Medulla oblongata (tissue), 1 donor: Measurements from ENCODE around the gene AK3.
A peak's percentile ranks its signal among the peaks of the same experiment; 100 is the strongest.

Source experiments
- DNase-seq: peaks from one replicate; pipeline ENCODE4 v3.0.0-alpha.2; 2015; ENCODE audit errors: extremely low spot score

The AK3 gene

DNA sequence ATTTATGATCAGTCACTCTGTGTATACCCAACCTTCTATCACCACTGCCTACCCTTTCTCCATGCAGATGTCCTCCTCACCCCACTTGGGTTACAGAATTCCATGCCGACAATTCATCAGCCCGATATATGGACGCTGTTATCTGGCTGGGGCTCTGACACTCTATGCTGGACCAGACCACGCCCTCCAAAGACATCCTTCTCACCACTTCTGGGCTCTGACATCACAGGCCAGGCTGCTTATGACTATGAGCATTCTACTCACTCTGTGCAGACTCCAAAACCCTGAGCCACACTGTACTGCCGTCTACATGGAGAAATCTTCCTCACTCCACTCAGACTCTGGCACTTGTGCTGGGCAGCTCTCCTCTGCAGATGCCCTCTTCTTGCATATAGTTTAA lies 7.6 kb upstream of the AK3 start:
- no peak for DNase-seq

DNA sequence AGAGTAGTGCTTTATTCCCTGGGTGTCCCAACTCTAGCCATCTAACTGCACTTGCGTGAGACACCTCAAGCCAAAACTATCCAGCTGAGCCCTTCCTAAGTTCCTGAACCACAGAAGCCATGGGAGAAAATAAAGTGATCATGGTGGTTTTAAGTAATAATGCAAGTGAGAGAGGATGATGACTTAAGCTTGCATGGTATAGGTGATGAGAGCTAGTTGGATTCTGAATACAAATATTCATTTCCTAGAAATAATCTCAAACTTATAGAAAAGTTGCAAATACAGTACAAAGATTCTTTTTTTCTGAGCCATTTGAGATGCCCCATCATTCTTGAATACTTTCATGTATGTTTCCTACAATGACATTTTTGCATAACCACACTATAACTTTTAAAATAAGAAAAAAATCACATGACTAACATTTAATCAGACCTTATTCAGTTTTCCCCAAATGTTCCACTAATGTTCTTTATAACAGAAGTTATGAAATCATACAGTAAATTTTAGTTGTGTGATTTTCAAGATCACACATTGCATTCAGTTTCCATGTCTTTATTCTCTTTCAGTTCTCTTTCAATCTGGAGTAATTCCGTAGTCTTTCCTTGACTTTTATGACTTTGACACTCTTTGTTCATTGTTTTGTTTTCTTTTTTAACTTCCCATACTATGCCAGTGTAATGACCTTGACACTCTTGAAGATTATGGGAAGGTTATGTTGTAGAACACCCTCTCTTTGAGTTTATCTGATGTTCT lies 5.5 kb upstream of the AK3 start:
- no peak for DNase-seq

- DNase-seq: no peak
These were observed 2.3 kb upstream of the AK3 start for GRCh38 chr9:4743131-4743875.

- DNase-seq: no peak
These were observed 1.2 kb upstream of the AK3 start for GRCh38 chr9:4742246-4742645.

GRCh38 chr9:4741365-4742089 lies 525 bp upstream of the AK3 start:
- peak; percentile 61 for DNase-seq

- no peak for DNase-seq
These were observed 689 bp downstream of the AK3 start for GRCh38 chr9:4740388-4740637.

DNA sequence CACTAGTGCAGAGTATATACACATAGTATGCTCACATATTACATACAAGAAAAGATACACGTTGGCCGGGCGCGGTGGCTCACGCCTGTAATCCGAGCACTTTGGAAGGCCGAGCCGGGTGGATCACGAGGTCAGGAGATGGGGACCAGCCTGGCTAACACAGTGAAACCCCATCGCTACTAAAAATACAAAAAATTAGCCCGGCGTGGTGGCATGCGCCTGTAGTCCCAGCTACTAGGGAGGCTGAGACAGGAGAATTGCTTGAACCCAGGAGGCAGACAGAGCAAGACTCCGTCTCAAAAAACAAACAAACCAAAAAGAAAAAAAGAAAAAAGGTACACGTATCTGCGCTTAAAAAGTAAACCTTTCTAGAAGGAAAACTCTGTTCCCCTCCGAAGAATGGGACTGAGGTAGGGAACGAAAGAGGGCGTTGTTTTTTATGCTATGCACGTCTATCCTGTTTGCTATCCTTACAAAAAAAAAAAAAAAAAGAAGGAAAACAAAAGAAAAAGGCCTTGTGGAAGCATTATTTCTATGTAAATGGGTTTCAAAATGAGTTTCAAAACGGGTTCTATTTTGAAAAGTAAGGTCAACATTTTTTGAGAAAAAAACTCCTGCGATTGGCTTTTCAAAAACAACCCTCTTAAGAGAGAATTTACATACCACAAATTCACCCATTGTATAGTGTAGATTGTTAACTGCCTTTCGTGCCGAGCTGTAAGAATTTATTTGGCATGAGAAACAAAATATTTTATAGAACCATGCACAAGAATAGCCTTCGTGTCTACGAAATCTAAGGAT lies 1.2 kb downstream of the AK3 start:
- peak; percentile 22 for DNase-seq

DNA sequence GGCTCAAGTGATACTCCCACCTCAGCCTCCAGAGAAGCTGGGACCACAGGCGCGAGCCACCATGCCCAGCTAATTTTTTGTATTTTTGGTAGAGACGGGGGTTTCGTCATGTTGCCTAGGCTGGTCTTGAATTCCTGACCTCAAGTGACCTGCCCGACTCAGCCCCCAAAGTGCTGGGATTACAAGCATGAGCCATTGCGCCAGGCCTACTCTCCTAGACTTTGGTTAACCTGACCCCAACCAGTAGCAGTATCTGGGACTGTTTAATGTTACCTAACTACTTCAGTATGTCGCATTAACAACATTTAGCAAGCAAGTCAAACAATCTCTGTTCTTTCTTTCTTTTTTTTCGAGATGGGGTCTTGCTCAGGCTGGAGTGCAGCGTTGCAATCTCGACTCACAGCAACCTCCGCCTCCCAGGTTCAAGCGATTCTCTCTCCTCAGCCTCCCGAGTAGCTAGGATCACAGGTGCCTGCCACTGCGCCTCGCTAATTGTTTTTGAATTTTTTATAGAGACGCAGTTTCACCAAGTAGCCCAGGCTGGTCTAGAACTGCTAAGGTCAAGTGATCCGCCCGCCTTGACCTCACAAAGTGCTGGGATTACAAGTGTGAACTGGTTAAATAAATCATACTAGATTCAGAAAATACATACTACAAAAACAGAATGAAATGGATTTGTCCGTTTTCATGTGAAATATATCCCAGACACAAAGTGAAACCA lies 2.0 kb downstream of the AK3 start:
- DNase-seq: no peak

GRCh38 chr9:4734150-4734549 lies 6.9 kb downstream of the AK3 start:
- no peak for DNase-seq

- DNase-seq: no peak
These were observed 8.1 kb downstream of the AK3 start for GRCh38 chr9:4732890-4733289.

DNA sequence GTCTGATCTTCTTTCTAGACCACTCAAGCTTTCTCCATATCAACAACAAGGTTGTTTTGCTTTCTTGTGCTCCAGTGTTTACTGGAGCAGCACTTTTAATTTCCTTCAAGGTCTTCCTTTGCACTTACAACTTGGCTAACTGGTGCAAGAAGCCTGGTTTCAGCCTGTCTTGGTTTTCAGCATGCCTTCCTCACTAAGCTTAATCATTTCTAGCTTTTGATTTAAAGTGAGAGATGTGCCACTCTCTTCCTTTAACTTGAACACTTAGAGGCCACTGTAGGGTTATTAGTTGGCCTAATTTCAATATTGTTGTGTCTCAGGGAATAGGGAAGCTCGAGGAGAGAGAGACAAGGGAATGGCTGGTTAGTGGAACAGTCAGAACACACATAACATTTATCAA lies 13.4 kb downstream of the AK3 start:
- DNase-seq: no peak

- DNase-seq: no peak
These were observed 15.1 kb downstream of the AK3 start for GRCh38 chr9:4725706-4726442.

- no peak for DNase-seq
These were observed 19.3 kb downstream of the AK3 start for GRCh38 chr9:4721736-4722135.

- no peak for DNase-seq
These were observed 22.1 kb downstream of the AK3 start for GRCh38 chr9:4718911-4719310.

GRCh38 chr9:4717815-4718214 lies 23.2 kb downstream of the AK3 start:
- DNase-seq: peak; percentile 22

GRCh38 chr9:4716163-4716562 lies 24.8 kb downstream of the AK3 start:
- DNase-seq: no peak

- no peak for DNase-seq
These were observed 26.6 kb downstream of the AK3 start for GRCh38 chr9:4714266-4715016.

GRCh38 chr9:4713849-4714248 lies 27.2 kb downstream of the AK3 start:
- no peak for DNase-seq

DNA sequence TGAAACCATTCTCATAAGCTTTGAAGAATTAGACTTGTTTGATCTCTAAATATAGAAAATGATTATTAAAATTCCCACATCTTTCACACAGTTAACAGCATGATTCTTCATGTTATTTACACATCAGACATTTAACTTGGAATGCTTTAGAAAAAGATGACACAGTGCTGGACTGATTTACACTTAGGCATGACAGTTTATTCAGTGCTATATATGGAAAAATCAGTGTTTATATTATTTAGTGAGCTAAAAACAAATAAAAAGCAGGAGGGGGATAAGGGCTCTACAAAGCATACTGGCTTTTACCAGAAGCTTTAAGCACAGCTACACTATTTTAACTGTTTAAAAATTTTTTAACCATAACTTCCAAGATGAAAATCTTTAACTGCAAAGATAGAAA lies 31.6 kb downstream of the AK3 start:
- no peak for DNase-seq

GRCh38 chr9:4706971-4707622 lies 33.9 kb downstream of the AK3 start:
- no peak for DNase-seq
